ENCODE data around the gene ETFBKMT. TPM values are rescaled to one million over a fixed set of nuclear protein-coding genes. Genes with fewer than 3 reads are reported as not detected.
"Not testable (repeated sequence)": the region's sequence is repeated elsewhere in the genome, so short reads cannot be mapped to it uniquely, and the experiment has no call there.

Gene ETFBKMT
- total RNA-seq, 4 donors from 2014 or later, result 1.3 to 27.6 (median 5.6) TPM

GRCh38 chr12:31702047-31702446, 42.6 kb downstream of the ETFBKMT start:
- no peak for TF ChIP-seq POLR2A (IDR thresholded peaks at IDR 0.05)
- peak in 1 of 4 experiments; percentile 13 for TF ChIP-seq CTCF (IDR thresholded peaks at IDR 0.05)
- Histone ChIP-seq H3K27ac (no peak overlapping the region), H3K36me3 (no peaks in the 10 kb centered on the region), H3K4me1 (no peaks in the 10 kb centered on the region), H3K4me3 (no peak overlapping the region), H3K27me3 (no peaks in the 10 kb centered on the region), H3K9me3 (no peaks in the 10 kb centered on the region)
- no peak for DNase-seq
- intact Hi-C loops (cut with DNase I; ENCODE audit: low total_unique reads), result no loop called here

- H3K4me3 ChIP-seq, result no peak overlapping the region
- no peak for TF ChIP-seq POLR2A (IDR thresholded peaks at IDR 0.05)
- TF ChIP-seq CTCF (IDR thresholded peaks at IDR 0.05), result no peak
- no peak for DNase-seq
- H3K36me3 ChIP-seq, result no peaks in the 10 kb centered on the region
- intact Hi-C loops (cut with DNase I; ENCODE audit: low total_unique reads), result no loop called here
- no peaks in the 10 kb centered on the region for H3K4me1 ChIP-seq
- H3K9me3 ChIP-seq, result peaks cover 0 to 5% of the 10 kb centered on the region in 2 donors
- no peak overlapping the region for H3K27ac ChIP-seq
- H3K27me3 ChIP-seq, result no peaks in the 10 kb centered on the region
Measured at GRCh38 chr12:31705621-31706020, 46.1 kb downstream of the ETFBKMT start.

- H3K9me3 ChIP-seq; intact Hi-C loops (cut with DNase I; ENCODE audit: low total_unique reads); H3K27me3 ChIP-seq; DNase-seq; H3K4me1 ChIP-seq; H3K36me3 ChIP-seq; H3K4me3 ChIP-seq; H3K27ac ChIP-seq: not testable (repeated sequence)
Measured at GRCh38 chr12:31708118-31708517, 48.6 kb downstream of the ETFBKMT start.

- H3K27me3 ChIP-seq, result no peaks in the 10 kb centered on the region
- no peaks in the 10 kb centered on the region for H3K36me3 ChIP-seq
- peaks cover 0 to 5% of the 10 kb centered on the region in 2 donors for H3K9me3 ChIP-seq
- no peak for DNase-seq
- H3K4me1 ChIP-seq, result no peaks in the 10 kb centered on the region
- intact Hi-C loops (cut with DNase I; ENCODE audit: low total_unique reads), result no loop called here
- no peak overlapping the region for H3K27ac ChIP-seq
- H3K4me3 ChIP-seq, result no peak overlapping the region
- TF ChIP-seq POLR2A (IDR thresholded peaks at IDR 0.05) (no peak), CTCF (IDR thresholded peaks at IDR 0.05) (no peak)
Measured at GRCh38 chr12:31710021-31710818, 50.7 kb downstream of the ETFBKMT start.

- H3K4me1 ChIP-seq, result no peaks in the 10 kb centered on the region
- TF ChIP-seq CTCF (IDR thresholded peaks at IDR 0.05) (no peak), POLR2A (IDR thresholded peaks at IDR 0.05) (no peak)
- H3K36me3 ChIP-seq, result no peaks in the 10 kb centered on the region
- peaks cover 0 to 3% of the 10 kb centered on the region in 2 donors for H3K9me3 ChIP-seq
- H3K27me3 ChIP-seq, result no peaks in the 10 kb centered on the region
- no peak overlapping the region for H3K27ac ChIP-seq
- H3K4me3 ChIP-seq, result no peak overlapping the region
- intact Hi-C loops (cut with DNase I; ENCODE audit: low total_unique reads), result no loop called here
- no peak for DNase-seq
Measured at GRCh38 chr12:31712877-31713276, 53.4 kb downstream of the ETFBKMT start.
